SKM-1 treated with dmso at 0.1 percent for 144 hours (cell line): Measurements from ENCODE around the gene KCNJ5.
"Not testable (repeated sequence)": the region's sequence is repeated elsewhere in the genome, so short reads cannot be mapped to it uniquely, and the experiment has no call there.

Experiments used
- DNase-seq: peaks from one replicate; lab custom pipeline; 2025; ENCODE audit not compliant: unreplicated experiment; lab: John Stamatoyannopoulos, UW

The KCNJ5 gene

DNA sequence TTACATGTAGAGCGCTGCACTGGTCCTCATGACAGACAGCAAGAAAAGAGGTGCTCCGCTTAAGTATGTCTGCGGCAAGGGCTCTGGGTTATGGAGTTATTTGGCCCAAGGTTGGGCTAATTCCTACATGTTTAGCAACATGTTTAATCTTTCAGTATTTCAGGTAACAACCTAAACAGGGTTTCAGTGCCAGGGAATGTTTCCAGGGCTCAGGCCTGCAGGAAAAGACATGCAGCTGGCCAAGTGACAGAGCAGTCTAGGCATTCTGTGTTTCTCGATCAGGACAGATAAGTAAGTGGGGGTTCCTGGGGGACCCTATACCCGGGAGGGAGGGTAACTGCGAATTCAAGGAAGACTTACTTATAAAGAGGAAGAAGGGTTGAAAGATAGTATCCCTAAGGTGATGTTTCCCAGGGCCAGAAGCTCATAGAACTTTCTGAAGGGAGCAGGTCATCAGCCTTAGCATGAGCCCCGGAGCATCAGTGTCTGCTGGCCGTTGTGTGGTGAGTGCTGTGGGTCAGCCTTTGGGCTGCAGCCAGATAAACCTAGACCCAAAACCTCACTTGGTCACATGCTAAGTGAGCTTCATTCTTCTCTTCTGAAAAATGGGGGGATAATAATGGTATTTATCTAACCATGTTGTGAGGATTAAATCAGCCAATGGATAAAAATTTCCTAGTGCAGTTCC lies 18.4 kb downstream of the KCNJ5 start:
- DNase-seq, result no peak

DNA sequence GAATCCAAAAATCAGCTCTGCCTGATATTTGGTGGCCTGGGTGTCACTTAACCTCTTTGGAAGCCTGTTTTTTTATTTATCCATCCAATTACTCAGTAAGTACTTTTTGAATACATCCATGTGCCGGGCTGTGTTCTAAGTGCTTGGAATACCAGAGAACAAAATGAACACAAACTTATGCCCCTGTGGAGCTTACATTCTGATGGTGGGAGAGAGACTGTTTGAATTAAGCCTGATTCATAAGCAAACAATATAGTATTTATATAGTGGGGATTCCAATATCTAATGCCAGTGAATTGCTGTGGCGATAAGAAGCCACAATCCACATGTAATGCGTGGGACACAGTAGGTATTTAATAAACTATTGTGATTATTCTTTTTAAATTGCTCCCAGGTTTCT lies 19.4 kb downstream of the KCNJ5 start:
- DNase-seq, result no peak

DNA sequence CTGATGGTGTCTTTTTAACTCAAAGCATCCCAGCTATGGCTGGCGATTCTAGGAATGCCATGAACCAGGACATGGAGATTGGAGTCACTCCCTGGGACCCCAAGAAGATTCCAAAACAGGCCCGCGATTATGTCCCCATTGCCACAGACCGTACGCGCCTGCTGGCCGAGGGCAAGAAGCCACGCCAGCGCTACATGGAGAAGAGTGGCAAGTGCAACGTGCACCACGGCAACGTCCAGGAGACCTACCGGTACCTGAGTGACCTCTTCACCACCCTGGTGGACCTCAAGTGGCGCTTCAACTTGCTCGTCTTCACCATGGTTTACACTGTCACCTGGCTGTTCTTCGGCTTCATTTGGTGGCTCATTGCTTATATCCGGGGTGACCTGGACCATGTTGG lies 20.1 kb downstream of the KCNJ5 start:
- no peak for DNase-seq

DNA sequence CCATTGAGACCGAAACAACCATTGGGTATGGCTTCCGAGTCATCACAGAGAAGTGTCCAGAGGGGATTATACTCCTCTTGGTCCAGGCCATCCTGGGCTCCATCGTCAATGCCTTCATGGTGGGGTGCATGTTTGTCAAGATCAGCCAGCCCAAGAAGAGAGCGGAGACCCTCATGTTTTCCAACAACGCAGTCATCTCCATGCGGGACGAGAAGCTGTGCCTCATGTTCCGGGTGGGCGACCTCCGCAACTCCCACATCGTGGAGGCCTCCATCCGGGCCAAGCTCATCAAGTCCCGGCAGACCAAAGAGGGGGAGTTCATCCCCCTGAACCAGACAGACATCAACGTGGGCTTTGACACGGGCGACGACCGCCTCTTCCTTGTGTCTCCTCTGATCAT lies 20.5 kb downstream of the KCNJ5 start:
- DNase-seq, result no peak

DNA sequence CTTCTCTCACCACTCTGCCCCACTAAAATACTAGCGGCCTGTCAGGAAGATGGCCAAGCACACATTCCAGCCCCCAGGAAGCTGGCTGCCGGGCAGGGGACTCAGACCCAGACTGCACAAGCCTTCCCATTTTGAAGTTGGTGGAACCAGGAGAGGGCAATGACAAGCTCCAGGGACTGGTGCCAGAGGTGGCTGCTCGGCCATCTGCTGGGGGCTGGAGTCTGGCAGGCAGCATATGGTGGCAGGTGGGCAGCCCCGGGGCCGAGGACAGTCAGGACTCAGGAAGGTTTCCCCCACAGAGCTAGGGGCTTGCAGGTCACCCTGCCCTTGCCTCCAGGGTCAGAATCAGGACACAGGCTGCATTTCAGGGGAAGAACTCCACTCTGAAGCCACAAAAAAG lies 22.6 kb downstream of the KCNJ5 start:
- no peak for DNase-seq

DNA sequence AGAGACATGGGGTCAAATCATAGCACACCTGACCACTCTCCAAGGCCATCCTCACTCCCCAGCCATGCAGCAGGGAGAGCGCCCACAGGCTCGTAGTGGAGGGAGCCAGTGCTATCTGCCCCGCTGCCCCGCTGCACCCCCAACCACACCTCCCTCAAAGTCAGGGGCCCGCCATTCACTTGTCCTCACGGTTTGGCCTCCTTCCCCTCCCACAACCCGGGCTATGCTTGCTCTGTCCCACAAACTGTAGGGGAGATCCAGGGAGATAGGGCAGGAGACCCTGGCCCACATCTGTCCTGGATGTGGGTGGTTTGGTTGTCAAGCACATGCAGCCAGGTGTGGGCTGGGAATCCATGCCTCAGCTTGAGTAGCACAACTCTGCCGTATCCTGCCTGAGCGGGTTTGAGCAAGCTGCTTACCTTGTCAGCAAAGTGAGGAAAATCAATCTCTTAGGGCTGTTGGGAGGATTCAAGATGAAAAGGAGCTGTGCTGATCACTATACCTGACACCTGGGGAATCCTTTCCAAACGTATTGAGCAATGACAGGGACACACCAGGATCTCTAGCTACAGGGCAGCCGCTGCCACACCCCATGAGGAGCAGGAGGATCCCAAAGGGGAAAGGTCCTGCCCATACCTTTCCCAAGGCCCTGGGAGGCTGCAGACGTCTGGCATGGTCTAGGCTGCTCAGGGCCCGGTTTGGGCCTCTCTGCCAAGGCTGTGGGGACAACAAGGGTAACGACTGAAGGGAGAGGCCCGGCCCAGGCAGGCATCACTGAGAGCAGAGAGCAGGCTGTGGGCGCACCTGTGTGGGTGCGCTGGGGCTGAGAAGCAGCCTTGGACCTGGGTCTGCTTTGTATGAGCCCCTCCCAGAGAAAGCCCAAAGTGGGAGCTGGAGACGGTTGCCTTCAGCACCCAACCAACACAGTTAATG lies 23.3 kb downstream of the KCNJ5 start:
- no peak for DNase-seq

DNA sequence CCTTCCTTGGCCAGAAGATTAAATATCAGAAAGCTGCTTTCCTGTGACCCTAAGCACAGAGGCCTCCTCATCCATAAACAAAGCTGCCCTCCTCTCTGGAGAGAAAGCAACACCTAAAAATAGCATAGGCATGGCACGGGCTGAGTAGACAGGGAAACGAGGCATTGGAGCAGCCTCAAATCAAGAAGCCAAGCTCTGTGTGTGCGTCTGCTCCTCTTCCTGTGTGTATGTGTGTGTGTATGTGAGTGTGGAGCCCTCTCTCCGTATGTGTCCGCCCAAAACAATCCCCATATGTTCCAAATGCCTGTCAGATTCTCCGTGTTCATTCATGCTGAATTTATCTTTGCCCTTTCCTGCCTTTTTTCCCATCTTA lies 24.0 kb downstream of the KCNJ5 start:
- no peak for DNase-seq

DNA sequence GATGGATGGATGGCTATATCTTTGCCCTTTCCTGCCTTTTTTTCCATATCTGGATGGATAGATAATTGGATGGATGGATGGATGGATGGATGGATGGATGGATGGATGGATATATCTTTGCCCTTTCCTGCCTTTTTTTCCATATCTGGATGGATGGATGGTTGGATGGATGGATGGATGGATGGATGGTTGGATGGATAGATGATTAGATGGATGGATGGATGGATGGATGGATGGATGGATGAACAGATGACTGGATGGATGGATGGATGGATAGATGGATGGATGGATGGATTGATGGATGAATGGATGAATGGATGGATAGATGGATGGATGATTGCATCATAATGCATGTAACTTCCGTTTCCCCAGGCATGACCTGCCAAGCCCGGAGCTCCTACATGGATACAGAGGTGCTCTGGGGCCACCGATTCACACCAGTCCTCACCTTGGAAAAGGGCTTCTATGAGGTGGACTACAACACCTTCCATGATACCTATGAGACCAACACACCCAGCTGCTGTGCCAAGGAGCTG lies 24.9 kb downstream of the KCNJ5 start:
- DNase-seq, result no peak

DNA sequence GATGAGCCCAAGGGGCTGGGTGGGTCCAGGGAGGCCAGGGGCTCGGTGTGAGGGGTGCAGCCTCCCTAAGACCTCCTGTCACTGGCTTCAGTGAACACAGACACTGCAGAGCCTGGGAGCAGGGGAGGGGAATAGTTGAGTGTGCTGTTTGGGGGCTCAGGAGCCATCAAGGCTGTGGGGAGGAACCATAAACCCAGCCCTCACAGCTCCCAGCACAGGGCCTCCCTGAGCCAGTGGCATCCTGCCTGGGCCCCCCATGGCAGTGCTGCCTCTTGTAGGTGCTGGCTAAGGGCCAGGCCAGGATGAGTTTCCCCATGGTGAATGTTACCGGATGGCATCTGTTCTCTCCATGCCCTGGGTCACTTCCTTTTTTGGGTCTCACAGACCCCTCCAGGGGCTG lies 25.5 kb downstream of the KCNJ5 start:
- DNase-seq, result no peak

DNA sequence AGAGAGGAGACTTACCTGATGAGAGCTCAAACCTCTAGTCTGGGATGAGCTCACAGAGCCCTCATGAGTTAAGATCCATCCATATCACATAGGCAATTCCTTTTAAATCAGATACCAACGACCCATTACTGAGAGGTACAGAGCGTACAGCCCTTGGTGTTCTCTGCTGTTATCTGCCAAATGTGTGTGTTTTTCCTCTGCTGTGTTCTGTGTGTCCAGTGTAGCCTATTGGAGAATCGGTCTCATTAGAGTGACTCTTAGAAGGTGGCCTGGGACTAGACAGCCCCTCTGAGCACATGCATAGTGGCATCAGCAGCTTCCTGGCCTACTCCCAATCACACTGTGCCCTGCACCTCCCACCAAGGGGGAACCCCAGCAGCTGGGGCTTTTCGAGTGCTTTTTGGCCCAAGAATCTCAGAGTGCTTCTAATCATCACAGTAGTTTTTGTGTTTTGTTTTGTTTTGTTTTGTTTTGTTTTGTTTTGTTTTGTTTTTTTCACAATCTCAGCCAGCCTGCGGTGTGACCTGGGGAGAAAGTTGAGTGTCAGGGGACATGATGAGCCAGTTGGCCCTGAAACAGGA lies 26.1 kb downstream of the KCNJ5 start:
- DNase-seq, result no peak

DNA sequence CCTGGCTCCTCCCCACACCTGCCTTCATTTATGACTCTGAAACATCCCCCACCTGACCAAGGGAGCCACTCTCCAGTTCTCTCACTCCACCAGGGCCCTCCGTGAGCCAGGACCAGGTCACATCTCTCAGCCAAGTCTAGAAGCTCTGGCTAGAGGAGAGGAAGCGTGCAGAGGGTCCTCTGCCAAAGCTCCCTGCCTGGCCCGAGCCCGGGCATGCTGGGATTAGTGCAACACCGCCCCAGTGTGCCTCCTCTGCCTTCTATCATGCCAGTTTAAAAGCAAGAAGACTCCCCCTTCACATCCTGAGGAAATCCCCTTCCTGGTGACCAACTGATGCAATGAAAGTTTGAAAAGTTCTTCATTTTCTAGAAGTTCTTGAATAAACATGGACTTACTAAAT lies 28.1 kb downstream of the KCNJ5 start:
- DNase-seq, result no peak

DNA sequence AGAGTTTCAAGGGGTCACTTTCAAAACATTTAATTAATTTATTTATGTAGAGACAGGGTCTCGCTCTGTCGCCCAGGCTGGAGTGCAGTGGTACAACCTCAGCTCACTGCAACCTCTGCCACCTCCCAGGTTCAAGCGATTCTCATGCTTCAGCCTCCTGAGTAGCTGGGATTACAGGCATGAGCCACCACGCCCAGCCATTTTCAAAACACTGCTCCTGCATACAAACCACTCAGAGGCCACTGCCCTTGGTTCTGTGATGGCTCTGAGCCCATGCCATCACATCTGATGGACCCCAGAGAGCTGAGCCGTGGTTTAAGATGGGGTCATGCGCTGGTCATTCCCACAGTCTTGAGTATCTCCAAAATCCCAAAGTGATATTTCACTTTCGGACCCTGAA lies 28.5 kb downstream of the KCNJ5 start:
- DNase-seq, result not testable (repeated sequence)

DNA sequence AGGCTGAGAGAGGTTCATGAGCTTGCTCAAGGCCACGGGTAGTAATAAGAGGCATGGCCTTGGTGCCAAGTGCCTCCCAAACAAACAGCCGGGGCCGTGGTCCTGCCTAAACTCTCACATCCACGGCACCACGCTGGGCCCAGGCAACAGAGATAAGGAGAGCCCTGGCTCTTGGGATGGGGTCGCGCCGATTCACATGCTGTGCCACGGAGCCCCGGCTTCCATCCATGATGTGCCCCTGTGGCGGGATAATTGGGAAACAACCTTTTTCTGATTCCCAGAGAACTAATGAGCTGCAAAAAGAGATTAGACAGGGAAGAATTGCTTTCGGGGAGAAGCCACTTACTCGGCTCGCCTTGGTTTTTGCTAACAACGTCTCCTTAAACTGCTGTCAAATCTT lies 29.5 kb downstream of the KCNJ5 start:
- no peak for DNase-seq

DNA sequence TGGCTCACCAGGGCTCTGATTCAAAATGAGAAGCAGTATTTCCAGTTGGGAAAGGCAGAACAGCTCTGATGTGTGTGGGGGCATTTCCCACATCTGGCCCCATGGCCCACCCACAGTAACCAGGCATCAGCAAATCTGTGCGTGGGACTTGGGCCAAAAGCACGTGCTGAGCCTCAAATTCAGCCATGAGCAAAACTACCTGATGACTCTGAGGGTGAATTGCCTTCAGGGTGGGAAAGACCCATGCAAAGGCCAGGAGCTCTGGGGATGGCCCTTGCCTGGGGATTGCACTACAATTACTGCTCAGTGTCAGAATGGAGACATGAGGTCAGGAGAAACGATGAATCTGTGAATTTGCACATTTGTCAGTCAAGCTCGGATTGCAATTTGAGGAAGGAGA lies 30.6 kb downstream of the KCNJ5 start:
- DNase-seq, result no peak

DNA sequence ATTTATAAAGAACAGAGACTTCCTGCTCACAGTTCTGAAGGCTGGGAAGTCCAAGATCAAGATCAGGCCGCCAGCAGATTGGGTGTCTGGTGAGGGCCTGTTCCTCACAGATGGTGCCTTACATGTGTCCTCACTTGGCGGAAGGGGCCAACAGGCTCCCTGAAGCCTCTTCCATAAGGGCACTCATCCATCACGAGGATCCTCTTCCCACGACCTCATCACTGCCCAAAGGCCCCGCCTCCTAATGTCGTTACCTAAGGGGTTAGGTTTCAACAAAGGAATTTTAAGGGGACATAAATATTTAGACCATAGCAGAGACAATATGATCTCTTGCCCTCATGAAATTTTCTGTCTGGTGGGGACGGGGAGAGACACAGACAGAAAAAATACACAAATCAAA lies 32.9 kb downstream of the KCNJ5 start:
- no peak for DNase-seq

DNA sequence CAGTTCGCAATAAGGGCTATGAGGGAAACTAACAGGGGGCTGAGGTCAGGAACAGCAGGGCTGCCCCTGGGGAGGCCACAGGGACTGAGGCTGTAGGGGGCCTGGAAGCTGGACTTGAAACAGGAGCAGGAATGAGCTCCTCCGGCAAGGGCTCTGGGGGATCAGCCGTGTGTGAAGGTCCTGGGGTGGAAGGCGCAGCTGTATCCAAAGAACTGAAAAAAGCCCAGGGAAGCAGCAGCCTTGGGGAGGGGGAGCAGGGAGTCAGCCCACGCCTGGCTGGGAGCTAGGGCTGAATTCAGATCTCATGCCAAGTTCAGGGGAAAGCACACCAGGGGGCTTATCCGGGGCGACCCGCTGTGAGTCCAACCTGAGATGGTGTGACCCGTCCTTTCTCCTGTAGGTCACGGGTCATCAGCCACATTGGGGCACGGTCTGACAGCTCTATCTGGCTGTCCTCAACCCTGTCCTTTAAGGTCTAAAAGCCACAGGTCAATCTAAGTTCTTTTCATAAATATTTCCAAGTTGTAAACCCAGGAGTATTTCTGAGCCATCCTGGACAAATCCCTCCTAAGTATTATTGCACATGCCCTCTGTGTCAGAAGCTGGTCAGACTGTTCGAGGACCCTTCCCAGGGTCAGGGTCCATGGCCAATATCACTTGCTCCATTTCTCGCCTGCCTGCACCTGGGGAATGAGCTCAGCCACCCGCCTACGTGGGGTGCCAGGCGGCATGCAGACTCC lies 33.5 kb downstream of the KCNJ5 start:
- no peak for DNase-seq

DNA sequence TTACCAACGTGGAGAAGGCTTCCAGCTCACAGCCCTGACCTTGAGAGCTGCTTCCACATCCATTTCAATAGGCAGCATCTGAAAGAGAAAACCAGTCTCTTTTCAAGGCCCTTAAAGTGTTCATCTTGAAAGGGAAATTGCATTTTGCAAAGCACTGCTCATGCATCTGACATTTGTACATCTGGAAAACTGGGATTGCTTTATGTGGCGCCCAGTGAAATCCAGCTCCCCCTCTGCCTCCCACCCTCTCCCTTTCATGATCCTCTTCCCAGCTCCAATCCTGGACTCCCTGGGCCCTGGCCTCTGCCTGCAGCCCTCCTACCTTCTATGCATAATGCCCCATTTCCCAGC lies 34.1 kb downstream of the KCNJ5 start:
- DNase-seq, result no peak

DNA sequence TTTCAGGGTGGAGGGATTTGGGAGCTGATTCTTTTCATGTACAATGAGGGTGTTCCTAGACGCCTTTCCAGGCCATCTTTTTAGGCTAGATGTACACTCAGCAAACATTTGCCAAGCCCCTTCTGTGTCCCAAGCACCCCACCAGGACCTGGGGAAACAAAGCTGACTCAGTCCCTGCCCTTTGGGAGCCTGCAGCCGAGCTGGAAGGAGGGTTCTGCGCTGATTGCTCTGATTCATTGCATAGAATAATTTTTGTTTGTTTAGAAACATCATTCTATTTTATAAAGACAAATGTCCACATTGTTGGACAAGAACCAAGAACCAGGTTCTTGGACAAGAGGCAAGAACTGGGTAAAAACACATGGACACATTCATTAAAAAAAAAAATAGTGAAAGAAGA lies 34.8 kb downstream of the KCNJ5 start:
- DNase-seq, result no peak

DNA sequence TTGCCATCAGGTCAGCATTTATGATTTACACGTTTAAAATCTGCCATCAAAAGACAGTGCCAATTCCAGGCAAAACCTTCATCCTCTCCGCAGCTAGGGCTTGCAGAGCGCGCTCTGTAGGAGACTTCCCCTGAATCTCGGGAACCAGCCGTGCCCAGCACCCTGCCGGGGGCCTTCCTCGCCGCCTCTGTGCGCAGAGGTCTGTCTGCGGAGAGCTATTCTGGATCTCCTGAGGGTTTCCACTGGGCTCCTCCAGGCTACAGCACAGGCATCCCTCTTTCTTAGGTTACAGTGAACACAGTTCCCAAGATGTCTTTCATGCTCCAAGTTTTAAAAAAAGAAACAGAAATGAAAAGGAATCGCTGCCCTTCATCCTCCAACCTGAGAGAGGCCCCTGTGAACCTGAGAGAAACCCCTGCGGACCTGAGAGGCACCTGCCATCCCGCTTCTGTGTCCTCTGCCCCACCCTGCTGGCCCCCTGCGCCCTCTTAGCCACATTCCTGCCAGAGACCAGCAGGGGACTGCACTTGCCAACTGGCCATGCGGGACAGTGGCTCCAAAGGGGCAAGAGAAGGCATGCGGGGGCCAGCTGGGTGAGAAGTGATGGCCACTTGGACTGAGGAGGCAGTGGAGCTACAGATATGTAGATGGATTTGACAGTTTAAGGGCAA lies 35.4 kb downstream of the KCNJ5 start:
- DNase-seq, result no peak

DNA sequence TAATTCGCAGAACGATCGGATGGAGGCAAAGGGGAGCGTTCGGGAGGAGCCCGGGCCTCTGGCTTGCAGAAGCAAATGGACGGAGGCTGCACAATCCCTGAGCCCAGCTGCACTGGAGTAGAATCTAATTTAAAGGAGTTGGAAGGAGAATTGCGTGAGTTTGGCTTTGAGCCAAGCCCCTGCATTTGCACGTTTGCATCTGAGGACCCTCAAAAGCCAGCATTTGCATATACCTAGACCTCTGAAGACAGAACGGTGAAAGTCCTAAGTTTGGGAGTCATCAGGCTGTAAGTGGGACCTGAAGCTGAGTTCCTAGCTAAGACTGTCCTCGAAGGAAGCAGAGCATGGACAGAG lies 35.9 kb downstream of the KCNJ5 start:
- no peak for DNase-seq
